ENCODE measurements around the gene PCDHGA1.

DNA sequence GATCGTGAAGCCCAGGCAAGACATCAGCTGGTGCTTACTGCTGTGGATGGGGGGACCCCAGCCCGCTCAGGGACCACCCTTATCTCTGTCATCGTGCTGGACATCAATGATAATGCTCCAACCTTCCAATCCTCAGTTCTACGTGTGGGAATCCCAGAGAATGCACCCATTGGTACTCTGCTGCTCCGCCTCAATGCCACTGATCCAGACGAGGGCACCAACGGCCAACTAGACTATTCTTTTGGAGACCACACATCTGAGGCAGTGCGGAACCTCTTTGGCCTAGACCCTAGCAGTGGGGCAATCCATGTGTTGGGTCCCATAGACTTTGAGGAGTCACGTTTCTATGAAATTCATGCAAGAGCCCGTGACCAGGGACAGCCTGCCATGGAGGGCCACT, 159.5 kb downstream of the PCDHGA1 start:
- TF ChIP-seq POLR2A (IDR thresholded peaks at IDR 0.05; ENCODE audit: low read length) (no peak), GATA1 (IDR thresholded peaks at IDR 0.05; ENCODE audit: low read depth, low read length) (no peak)
